Activated CD8-positive, alpha-beta T cell treated with anti-CD3 and anti-CD28 coated beads for 36 hours (primary cell): Measurements from ENCODE around the gene MAPKAPK5. TPM values are rescaled to one million over a fixed set of nuclear protein-coding genes. Genes with fewer than 3 reads are reported as not detected.

Experiments used
- ATAC-seq: fragments of 200-7000 bp; cut with Tn5 transposase; one replicate; pipeline ENCODE4 v1.10.0; 2021; ENCODE audit warnings: mild to moderate bottlenecking, moderate library complexity
- CTCF ChIA-PET: fragments of 350-600 bp; sonication (Branson Sonifier 250); formaldehyde crosslinking; loops from one replicate; lab custom pipeline; 2021; ENCODE audit warnings: antibody characterized with exemption; lab: Charles Lee
- POLR2A ChIA-PET: fragments of 350-600 bp; sonication (Branson Sonifier 250); formaldehyde crosslinking; loops from one replicate; lab custom pipeline; 2021; ENCODE audit warnings: antibody characterized with exemption; lab: Charles Lee
- DNase-seq: peaks from one replicate; pipeline ENCODE4 v3.0.0-alpha.2; 2020
- H3K27ac Mint-ChIP-seq: one replicate; pipeline ENCODE4 v1.8.0; 2021; ENCODE audit warnings: mild to moderate bottlenecking, mixed read lengths
- H3K27me3 Mint-ChIP-seq: one replicate; pipeline ENCODE4 v1.8.0; 2021; ENCODE audit warnings: mixed read lengths
- H3K36me3 Mint-ChIP-seq: one replicate; pipeline ENCODE4 v1.8.0; 2021; ENCODE audit warnings: low read depth, mixed read lengths
- H3K4me1 Mint-ChIP-seq: one replicate; pipeline ENCODE4 v1.8.0; 2021; ENCODE audit warnings: low read depth, mixed read lengths
- H3K4me3 Mint-ChIP-seq: one replicate; pipeline ENCODE4 v1.8.0; 2021; ENCODE audit warnings: mild to moderate bottlenecking, moderate library complexity, mixed read lengths
- H3K9me3 Mint-ChIP-seq: one replicate; pipeline ENCODE4 v1.8.0; 2021; ENCODE audit warnings: mixed read lengths
- CTCF ChIP-seq: fragments of 200-600 bp; IDR thresholded peaks from one replicate; pipeline ENCODE4 v1.8.0; 2022; ENCODE audit warnings: antibody characterized with exemption, mild to moderate bottlenecking
- intact Hi-C: fragments of 100-400 bp; cut with micrococcal nuclease; formaldehyde crosslinking; loops from one replicate; pipeline ENCODE4 v1.10.0; 2022
- total RNA-seq, 2 experiments: library from RNA; stranded (reverse); gene quantifications; one replicate each; pipeline ENCODE4 v1.2.3, GENCODE V29; 2021

The MAPKAPK5 gene
- total RNA-seq, 2 experiments from 2014 or later = 54.3 to 64.2 TPM

DNA sequence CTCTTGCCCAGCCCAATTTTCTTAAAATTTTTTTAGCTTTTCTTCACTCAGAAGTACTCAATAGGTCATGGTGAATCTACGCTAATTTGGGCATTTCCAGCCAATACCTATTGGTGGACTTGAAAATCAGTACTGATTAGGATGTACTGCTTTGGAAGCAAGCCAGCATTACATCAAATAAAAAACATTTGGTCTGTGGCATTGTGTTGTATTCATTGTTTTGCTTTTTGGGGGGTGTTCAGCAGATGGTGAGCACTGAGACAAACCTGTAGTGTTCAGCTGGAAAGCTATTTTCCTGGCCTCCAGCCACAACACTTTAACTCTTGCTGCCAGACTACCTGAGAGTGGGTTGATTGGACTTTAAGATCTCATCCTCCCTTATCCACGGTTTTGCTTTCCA is 4.0 kb downstream of the MAPKAPK5 start:
- CTCF ChIA-PET = no interaction called here
- intact Hi-C loops = no loop called here
- POLR2A ChIA-PET = interaction anchor here (0.9 to 1.2 kb wide), 2 partner anchors 7 to 14 kb away, joined by 3 read pairs; no protein-coding TSS in a partner anchor
- peaks cover 2% of the 10 kb centered on the region for H3K9me3 Mint-ChIP-seq
- peaks cover 58% of the 10 kb centered on the region for H3K36me3 Mint-ChIP-seq
- no peaks in the 10 kb centered on the region for H3K27me3 Mint-ChIP-seq
- DNase-seq (no peak), ATAC-seq (no peak)
- H3K4me1 Mint-ChIP-seq = peaks cover 42% of the 10 kb centered on the region
- no peak for TF ChIP-seq CTCF
- H3K27ac Mint-ChIP-seq = peak overlapping the region; percentile 18
- no peak overlapping the region for H3K4me3 Mint-ChIP-seq

DNA sequence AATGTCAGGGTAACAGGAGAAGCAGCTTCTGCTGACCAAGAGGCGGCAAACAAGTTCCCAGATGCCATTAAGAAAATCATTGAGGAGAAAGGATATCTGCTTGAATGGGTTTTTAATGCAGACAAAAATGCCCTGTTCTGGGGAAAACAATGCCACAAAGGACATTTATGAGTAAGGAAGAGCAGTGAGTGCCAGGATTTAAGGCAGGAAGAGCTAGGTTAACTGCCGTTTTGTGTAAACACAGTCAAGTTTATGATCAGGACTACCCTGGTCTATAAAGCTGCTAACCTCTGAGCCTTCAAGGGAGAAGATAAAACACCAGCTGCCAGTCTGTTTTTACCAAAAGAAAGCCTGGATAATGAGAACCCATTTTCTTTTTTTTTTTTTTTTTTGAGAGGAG is 8.5 kb downstream of the MAPKAPK5 start:
- peaks cover 60% of the 10 kb centered on the region for H3K36me3 Mint-ChIP-seq
- no peak for TF ChIP-seq CTCF
- no peak overlapping the region for H3K27ac Mint-ChIP-seq
- intact Hi-C loops = no loop called here
- H3K4me1 Mint-ChIP-seq = peaks cover 43% of the 10 kb centered on the region
- DNase-seq (no peak), ATAC-seq (no peak)
- H3K27me3 Mint-ChIP-seq = no peaks in the 10 kb centered on the region
- H3K9me3 Mint-ChIP-seq = peaks cover 2% of the 10 kb centered on the region
- H3K4me3 Mint-ChIP-seq = no peak overlapping the region
- POLR2A ChIA-PET = interaction anchor here (0.6 kb wide), 1 partner anchor 263 kb away, joined by 4 read pairs; no protein-coding TSS in a partner anchor
- CTCF ChIA-PET = interaction anchor here (1.8 kb wide), 1 partner anchor 9 kb away, joined by 4 read pairs; no protein-coding TSS in a partner anchor

- Mint-ChIP-seq H3K4me1 (peaks cover 43% of the 10 kb centered on the region), H3K27me3 (no peaks in the 10 kb centered on the region), H3K27ac (no peak overlapping the region), H3K9me3 (no peaks in the 10 kb centered on the region), H3K36me3 (peaks cover 26% of the 10 kb centered on the region), H3K4me3 (no peak overlapping the region)
- no peak for DNase-seq
- intact Hi-C loops = no loop called here
- ATAC-seq = no peak
- ChIA-PET CTCF (no interaction called here), POLR2A (interaction anchor here (0.6 kb wide), 1 partner anchor 81 kb away, joined by 3 read pairs; no protein-coding TSS in a partner anchor)
- no peak for TF ChIP-seq CTCF
Observed at GRCh38 chr12:111858186-111858585, 16.2 kb downstream of the MAPKAPK5 start.

DNA sequence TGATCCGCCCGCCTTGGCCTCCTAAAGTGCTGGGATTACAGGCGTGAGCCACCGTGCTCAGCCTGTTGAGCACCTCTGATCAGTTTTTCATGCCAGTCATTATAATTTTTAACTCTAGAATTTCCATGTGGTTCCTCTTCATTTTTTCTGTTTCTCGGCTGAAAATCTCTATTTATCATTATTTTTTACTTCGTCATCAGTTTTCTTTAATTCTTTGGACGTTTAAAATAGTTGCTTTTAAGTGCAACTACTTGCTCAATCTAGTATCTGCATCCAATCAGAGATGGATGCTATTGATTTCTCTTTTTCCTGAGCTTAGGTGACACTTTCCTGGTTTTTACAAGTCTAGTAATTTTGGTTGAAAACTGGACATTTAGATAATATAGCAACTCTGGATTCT is 16.8 kb downstream of the MAPKAPK5 start:
- POLR2A ChIA-PET = no interaction called here
- H3K27ac Mint-ChIP-seq = no peak overlapping the region
- no peak for ATAC-seq
- intact Hi-C loops = no loop called here
- no peaks in the 10 kb centered on the region for H3K9me3 Mint-ChIP-seq
- DNase-seq = no peak
- H3K27me3 Mint-ChIP-seq = no peaks in the 10 kb centered on the region
- no peak for TF ChIP-seq CTCF
- H3K36me3 Mint-ChIP-seq = peaks cover 24% of the 10 kb centered on the region
- H3K4me3 Mint-ChIP-seq = no peak overlapping the region
- CTCF ChIA-PET = interaction anchor here (1.4 kb wide), 1 partner anchor 9 kb away, joined by 4 read pairs; no protein-coding TSS in a partner anchor
- peaks cover 42% of the 10 kb centered on the region for H3K4me1 Mint-ChIP-seq

DNA sequence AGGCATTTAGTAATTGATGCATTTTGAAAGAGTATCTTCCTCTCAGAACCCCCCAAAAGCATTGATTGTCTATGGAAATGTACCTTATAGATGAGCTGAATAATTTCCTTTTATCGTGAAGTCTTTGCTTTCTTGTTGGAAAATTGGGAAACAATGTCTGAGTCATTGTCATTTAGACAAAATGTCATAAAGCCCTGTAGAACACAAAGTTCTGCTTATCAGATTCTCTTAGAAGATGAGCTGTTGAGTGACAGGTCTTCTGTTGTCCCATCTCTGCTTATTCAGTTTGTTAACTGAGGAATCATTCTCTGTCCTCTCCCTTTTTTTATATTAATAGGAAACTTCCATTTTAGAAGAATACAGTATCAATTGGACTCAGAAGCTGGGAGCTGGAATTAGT is 22.9 kb downstream of the MAPKAPK5 start:
- no peak overlapping the region for H3K27ac Mint-ChIP-seq
- no peak for ATAC-seq
- intact Hi-C loops = no loop called here
- H3K4me1 Mint-ChIP-seq = peaks cover 24% of the 10 kb centered on the region
- H3K27me3 Mint-ChIP-seq = no peaks in the 10 kb centered on the region
- TF ChIP-seq CTCF = no peak
- H3K4me3 Mint-ChIP-seq = no peak overlapping the region
- peaks cover 22% of the 10 kb centered on the region for H3K36me3 Mint-ChIP-seq
- no peak for DNase-seq
- ChIA-PET CTCF (no interaction called here), POLR2A (interaction anchor here (1.3 kb wide), 1 partner anchor 23 kb away, joined by 3 read pairs; the partner anchor contains the start of gene MAPKAPK5)
- no peaks in the 10 kb centered on the region for H3K9me3 Mint-ChIP-seq
